Sigmoid colon (tissue), 7 donors: ENCODE measurements around the gene CLIC3. TPM values are rescaled to one million over a fixed set of nuclear protein-coding genes. Genes with fewer than 3 reads are reported as not detected.
"Not testable (repeated sequence)": the region's sequence is repeated elsewhere in the genome, so short reads cannot be mapped to it uniquely, and the experiment has no call there.

Source experiments
- DNase-seq: peaks from one replicate; pipeline ENCODE4 v3.0.0-alpha.2; 2019
- H3K27ac ChIP-seq, 4 donors: fragments of 200-600 bp; sonication (generic); one replicate each; pipeline ENCODE4 v1.5.1; 2016 to 2019; ENCODE audit warnings: mild to moderate bottlenecking in 1 of 4
- H3K27me3 ChIP-seq, 3 donors: fragments of 200-600 bp; sonication (generic); one replicate each; pipeline ENCODE4 v1.5.1; 2019; ENCODE audit warnings: mild to moderate bottlenecking in 1 of 3
- H3K36me3 ChIP-seq, 4 donors: fragments of 200-600 bp; sonication (generic); one replicate each; pipeline ENCODE4 v1.5.1; 2016 to 2019
- H3K4me1 ChIP-seq, 4 donors: fragments of 200-600 bp; sonication (generic); one replicate each; pipeline ENCODE4 v1.5.1; 2017 to 2019
- H3K4me3 ChIP-seq, 4 donors: fragments of 200-600 bp; sonication (generic); one replicate each; pipeline ENCODE4 v1.5.1; 2017 to 2019; ENCODE audit warnings: mild to moderate bottlenecking in 2 of 4, moderate library complexity in 1 of 4
- H3K9me3 ChIP-seq, 4 donors: fragments of 200-600 bp in 3 of 4; sonication (generic) in 3 of 4; one replicate each; pipeline versions ENCODE4 v1.5.1 to v1.6.1; 2013 to 2019
- EP300 ChIP-seq, 4 donors: sonication (generic); formaldehyde crosslinking; IDR thresholded peaks; one replicate each; pipeline ENCODE4 v1.6.1; 2017; ENCODE audit warnings: antibody characterized with exemption in 4 of 4
- POLR2A ChIP-seq, 2 donors: fragments of 450-650 bp; IDR thresholded peaks; one replicate each; pipeline ENCODE4 v1.6.1; 2016; ENCODE audit warnings: antibody characterized with exemption in 2 of 2, mild to moderate bottlenecking in 2 of 2, moderate library complexity in 2 of 2
- POLR2AphosphoS5 ChIP-seq, 4 donors: sonication (generic); formaldehyde crosslinking; IDR thresholded peaks; one replicate each; pipeline ENCODE4 v1.6.1; 2017; ENCODE audit warnings: antibody characterized with exemption in 4 of 4
- WGBS, 2 donors: extraction: QIAGEN DNeasy Blood & Tissue Kit; methylation state at CpG; one replicate each; pipeline ENCODE4 v1.1.7; 2013; 5-methylcytosine and 5-hydroxymethylcytosine counted together
- intact Hi-C: fragments of 100-400 bp; cut with DNase I; formaldehyde crosslinking; loops from one replicate; pipeline ENCODE4 v1.15.1; 2023
- polyA plus RNA-seq, 3 donors: library from polyadenylated mRNA; stranded (reverse); fragments of 200-250 nt; gene quantifications; one replicate each; pipeline ENCODE4 v1.2.3, GENCODE V29; 2013
- total RNA-seq, 4 donors: library from RNA; depleted of rRNA; stranded (reverse); fragments of >200 nt; gene quantifications; one replicate each; pipeline ENCODE4 v1.1.0, GENCODE V29; 2016
- TF ChIP-seq, protein P1 (sequence below), 4 experiments: fragments of 450-650 bp in 3 of 4; fragments of 200-600 bp in 1 of 4; IDR thresholded peaks; one replicate each; pipeline ENCODE4 v1.5.1; 2016 to 2019; ENCODE audit warnings: antibody characterized with exemption in 4 of 4, mild to moderate bottlenecking in 3 of 4, moderate library complexity in 2 of 4
- donor health status: healthy with polysubstance abuse.
- donor health status: Bipolar disorder and iron deficiency.
- donor health status: healthy.

Gene CLIC3
- total and polyA plus RNA-seq, 7 donors, result 1.4 to 4.7 TPM; not detected in 5

DNA sequence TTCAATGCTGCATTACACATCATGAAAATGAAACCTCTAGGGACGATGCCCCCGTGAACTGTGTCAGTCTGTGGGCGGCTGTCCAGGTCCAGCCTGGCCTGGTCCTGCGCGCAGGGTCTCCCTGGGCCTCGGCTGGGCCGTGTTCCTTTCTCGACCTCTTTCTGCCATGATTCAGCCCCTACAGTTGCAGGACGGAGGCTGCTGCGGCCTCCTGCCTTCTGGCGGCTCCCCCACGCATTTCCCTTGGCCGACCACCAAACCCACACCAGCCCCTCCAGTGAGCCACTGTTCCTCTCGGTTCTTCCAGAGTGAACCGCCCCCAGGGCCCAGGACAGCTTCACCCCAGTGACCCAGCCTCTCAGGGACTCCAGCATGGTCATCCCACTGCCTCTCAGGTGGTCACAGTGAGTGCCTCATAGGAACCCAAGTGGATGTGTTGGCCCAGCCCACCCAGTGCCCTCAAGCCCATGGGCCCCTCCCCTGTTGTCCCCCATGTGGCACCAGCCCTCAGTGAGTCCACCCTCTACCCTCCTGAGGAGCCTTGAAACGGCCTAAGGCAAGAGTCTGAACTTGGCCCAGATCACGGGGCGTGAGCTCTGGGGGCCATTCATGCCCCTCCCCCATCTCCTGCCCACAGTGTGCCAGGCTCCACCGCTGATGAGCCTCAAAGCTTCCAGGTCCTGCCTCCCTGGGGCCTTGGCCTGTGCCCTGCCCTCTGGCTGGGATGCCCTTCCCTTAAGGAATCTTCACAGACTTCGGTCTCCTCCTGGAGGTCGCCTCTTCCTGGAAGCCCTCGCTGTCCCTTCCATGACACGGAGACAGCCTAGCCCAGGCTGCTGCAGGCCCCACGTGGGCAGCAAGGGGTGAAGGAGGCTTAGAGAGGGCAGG, 10.0 kb upstream of the CLIC3 start:
- intact Hi-C loops, result no loop called here
- DNase-seq, result no peak
- H3K27me3 ChIP-seq, result no peaks in the 10 kb centered on the region
- H3K36me3 ChIP-seq, result peaks cover 0 to 16% (median 5%) of the 10 kb centered on the region in 4 donors
- H3K4me3 ChIP-seq, result no peak overlapping the region
- no peaks in the 10 kb centered on the region for H3K9me3 ChIP-seq
- TF ChIP-seq POLR2AphosphoS5 (IDR thresholded peaks at IDR 0.05) (no peak), POLR2A (IDR thresholded peaks at IDR 0.05) (no peak)
- TF ChIP-seq, protein P1, sequence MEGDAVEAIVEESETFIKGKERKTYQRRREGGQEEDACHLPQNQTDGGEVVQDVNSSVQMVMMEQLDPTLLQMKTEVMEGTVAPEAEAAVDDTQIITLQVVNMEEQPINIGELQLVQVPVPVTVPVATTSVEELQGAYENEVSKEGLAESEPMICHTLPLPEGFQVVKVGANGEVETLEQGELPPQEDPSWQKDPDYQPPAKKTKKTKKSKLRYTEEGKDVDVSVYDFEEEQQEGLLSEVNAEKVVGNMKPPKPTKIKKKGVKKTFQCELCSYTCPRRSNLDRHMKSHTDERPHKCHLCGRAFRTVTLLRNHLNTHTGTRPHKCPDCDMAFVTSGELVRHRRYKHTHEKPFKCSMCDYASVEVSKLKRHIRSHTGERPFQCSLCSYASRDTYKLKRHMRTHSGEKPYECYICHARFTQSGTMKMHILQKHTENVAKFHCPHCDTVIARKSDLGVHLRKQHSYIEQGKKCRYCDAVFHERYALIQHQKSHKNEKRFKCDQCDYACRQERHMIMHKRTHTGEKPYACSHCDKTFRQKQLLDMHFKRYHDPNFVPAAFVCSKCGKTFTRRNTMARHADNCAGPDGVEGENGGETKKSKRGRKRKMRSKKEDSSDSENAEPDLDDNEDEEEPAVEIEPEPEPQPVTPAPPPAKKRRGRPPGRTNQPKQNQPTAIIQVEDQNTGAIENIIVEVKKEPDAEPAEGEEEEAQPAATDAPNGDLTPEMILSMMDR (IDR thresholded peaks at IDR 0.05), result no peak
- WGBS, 2 donors, result 67 to 80% methylated on average over 24 of the region's 24 CpGs
- H3K4me1 ChIP-seq, result no peaks in the 10 kb centered on the region
- no peak overlapping the region for H3K27ac ChIP-seq

DNA sequence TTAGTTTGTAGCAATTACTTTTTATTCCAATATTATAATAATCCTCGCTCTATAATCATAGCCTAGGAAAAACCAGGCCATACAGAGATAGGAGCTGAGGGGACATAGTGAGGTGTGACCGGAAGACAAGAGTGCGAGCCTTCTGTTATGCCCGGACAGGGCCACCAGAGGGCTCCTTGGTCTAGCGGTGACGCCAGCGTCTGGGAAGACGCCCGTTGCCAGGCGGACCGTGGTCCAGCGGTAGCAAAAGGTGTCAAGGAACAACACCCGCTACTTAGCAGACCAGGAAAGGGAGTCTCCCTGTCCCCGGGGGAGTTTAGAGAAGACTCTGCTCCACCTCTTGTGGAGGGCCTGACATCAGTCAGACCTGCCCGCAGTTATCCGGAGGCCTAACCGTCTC, 7.9 kb upstream of the CLIC3 start:
- H3K36me3 ChIP-seq, H3K4me3 ChIP-seq, intact Hi-C loops, H3K4me1 ChIP-seq, DNase-seq, H3K27me3 ChIP-seq, H3K9me3 ChIP-seq, H3K27ac ChIP-seq: not testable (repeated sequence)
- TF ChIP-seq, protein P1 (IDR thresholded peaks at IDR 0.05), result peak in 2 of 4 experiments; percentile 22 to 37
- WGBS, 2 donors, result 36 to 47% methylated on average over 17 of the region's 17 CpGs

DNA sequence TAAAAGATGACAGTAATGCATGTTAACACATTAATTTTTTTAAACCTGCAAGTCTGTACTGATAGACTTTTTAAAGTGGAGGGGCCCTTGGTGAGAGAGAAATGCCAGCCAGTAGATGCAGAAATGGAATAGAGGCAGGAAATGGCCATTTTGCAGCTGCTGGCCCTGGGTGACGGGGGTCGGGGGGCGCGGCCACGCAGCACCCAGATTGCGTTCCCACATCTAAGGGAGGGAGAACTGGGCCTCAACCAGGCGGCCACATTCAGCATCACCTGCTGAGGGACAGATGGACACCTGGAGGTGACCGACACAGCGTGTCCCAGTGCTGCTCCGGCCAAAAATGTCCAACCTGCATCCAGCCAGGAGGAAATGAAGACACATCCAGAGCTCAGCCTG, 6.3 kb upstream of the CLIC3 start:
- 88 to 91% methylated on average over 10 of the region's 10 CpGs for WGBS, 2 donors
- TF ChIP-seq, protein P1 (IDR thresholded peaks at IDR 0.05), result no peak
- TF ChIP-seq POLR2A (IDR thresholded peaks at IDR 0.05), result no peak
- TF ChIP-seq EP300 (IDR thresholded peaks at IDR 0.05), result no peak
- TF ChIP-seq POLR2AphosphoS5 (IDR thresholded peaks at IDR 0.05), result no peak
- intact Hi-C loops, result no loop called here

DNA sequence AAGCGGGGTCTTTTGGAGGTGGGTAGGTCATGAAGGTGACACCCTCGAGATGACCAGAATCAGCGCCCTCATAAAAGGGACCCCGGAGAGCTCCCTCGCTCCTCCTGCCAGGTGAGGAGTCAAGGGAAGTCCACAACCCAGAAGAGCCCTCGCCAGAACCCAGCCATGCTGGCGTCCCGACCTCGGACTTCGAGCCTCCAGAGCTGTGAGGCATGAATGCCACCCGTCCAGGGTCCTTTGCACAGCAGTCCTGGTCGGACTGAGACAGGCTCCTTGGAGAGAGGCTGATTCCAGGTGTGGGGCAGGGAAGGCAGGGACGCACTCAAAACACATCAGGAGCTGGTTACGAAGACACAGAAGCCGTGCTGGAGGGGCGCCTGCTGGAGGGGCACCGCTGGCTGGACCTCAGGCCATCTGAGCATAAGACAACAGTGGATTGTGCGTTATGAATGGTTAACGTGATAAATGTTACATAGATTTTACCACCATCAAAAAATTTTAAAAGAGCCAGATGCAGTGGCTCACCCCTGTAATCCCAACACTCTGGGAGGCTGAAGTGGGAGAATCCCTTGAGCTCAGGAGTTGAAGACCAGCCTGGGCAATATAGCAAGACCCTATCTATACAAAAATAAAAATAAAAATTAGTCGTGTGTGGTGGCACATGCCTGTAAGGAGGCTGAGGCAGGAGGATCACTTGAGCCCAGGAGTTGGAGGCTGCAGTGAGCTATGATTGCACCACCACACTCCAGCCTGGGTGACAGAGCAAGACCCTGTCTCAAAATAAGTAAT, 5.7 kb upstream of the CLIC3 start:
- TF ChIP-seq, protein P1 (IDR thresholded peaks at IDR 0.05), result no peak
- TF ChIP-seq POLR2A (IDR thresholded peaks at IDR 0.05) (no peak), POLR2AphosphoS5 (IDR thresholded peaks at IDR 0.05) (no peak), EP300 (IDR thresholded peaks at IDR 0.05) (no peak)
- intact Hi-C loops, result no loop called here
- Histone ChIP-seq H3K27ac (no peak overlapping the region), H3K27me3 (peaks cover 3 to 16% (median 8%) of the 10 kb centered on the region in 3 donors), H3K4me3 (no peak overlapping the region), H3K36me3 (no peaks in the 10 kb centered on the region), H3K9me3 (no peaks in the 10 kb centered on the region), H3K4me1 (no peaks in the 10 kb centered on the region)
- no peak for DNase-seq
- WGBS, 2 donors, result 80 to 91% methylated on average over 20 of the region's 20 CpGs

More for the DNA sequence above, 6.3 kb upstream of the CLIC3 start:
- no peak for DNase-seq
- no peak overlapping the region for H3K27ac ChIP-seq
- no peak overlapping the region for H3K4me3 ChIP-seq
- no peaks in the 10 kb centered on the region for H3K36me3 ChIP-seq
- no peaks in the 10 kb centered on the region for H3K9me3 ChIP-seq
- no peaks in the 10 kb centered on the region for H3K4me1 ChIP-seq
- H3K27me3 ChIP-seq, result peaks cover under 1 to 10% (median 2%) of the 10 kb centered on the region in 3 donors
